GM12878 (cell line): ENCODE data around the gene XIRP1. TPM values are rescaled to one million over a fixed set of nuclear protein-coding genes. Genes with fewer than 3 reads are reported as not detected.

Experiments used
- ATAC-seq: fragments of 200-7000 bp; cut with Tn5 transposase; 3 replicates; pipeline ENCODE4 v1.9.1; 2020; ENCODE audit warnings: mild to moderate bottlenecking, moderate library complexity
- BruUV-seq: library from RNA; stranded (reverse); fragments of 400-500 nt; replicated peaks from 2 replicates; lab custom pipeline; 2021; lab: Mats Ljungman, UMichigan
- CTCF ChIA-PET: fragments of 300-600 bp; sonication (Branson Sonifier 250); formaldehyde crosslinking; extraction: SDS; loops from one replicate; lab custom pipeline; 2021; ENCODE audit warnings: inconsistent platforms; lab: Yijun Ruan, JAX
- POLR2A ChIA-PET: fragments of 350-600 bp; formaldehyde crosslinking; extraction: SDS; loops from one replicate; lab custom pipeline; 2021; ENCODE audit warnings: inconsistent platforms; lab: Charles Lee
- RAD21 ChIA-PET: fragments of 300-600 bp; sonication (Branson Sonifier 250); formaldehyde crosslinking; loops from one replicate; lab custom pipeline; 2023; ENCODE audit warnings: antibody characterized with exemption; ENCODE audit not compliant: unreplicated experiment; lab: Charles Lee
- SMC1A ChIA-PET: fragments of 300-600 bp; sonication (Branson Sonifier 250); formaldehyde crosslinking; loops from one replicate; lab custom pipeline; 2023; ENCODE audit not compliant: unreplicated experiment, uncharacterized antibody; lab: Charles Lee
- DNase-seq: peaks from one replicate; pipeline ENCODE4 v3.0.0-alpha.2; 2011; ENCODE audit warnings: low read depth, low spot score
- FAIRE-seq: peaks from 3 replicates; lab custom pipeline; 2011; peaks lifted over from hg19 to GRCh38; lab: Jason Lieb, UNC
- H2AFZ ChIP-seq: 2 replicates; pipeline ENCODE4 v1.6.0; 2011; ENCODE audit warnings: low read depth, low read length, control low read depth; ENCODE audit not compliant: control insufficient read depth
- H3K27ac ChIP-seq: 2 replicates; pipeline ENCODE4 v1.5.1; 2011; ENCODE audit warnings: control low read depth; ENCODE audit not compliant: control insufficient read depth, insufficient read depth
- H3K27me3 ChIP-seq, 2 experiments: replicated peaks in 1 of 2; 2 replicates each; pipeline versions ENCODE4 v1.6.0 to v1.6.1; 2011; ENCODE audit warnings: low read length in 1 of 2; ENCODE audit not compliant: control insufficient read depth in 2 of 2, insufficient read depth in 2 of 2
- H3K36me3 ChIP-seq, 2 experiments: 2 replicates each; pipeline ENCODE4 v1.5.1; 2011; ENCODE audit warnings: low read length in 1 of 2; ENCODE audit not compliant: control insufficient read depth in 2 of 2, insufficient read depth in 2 of 2
- H3K4me1 ChIP-seq: 2 replicates; pipeline ENCODE4 v1.6.1; 2011; ENCODE audit warnings: mild to moderate bottlenecking, low read length, moderate library complexity, mixed read lengths; ENCODE audit not compliant: control insufficient read depth, insufficient read depth
- H3K4me2 ChIP-seq: 2 replicates; pipeline ENCODE4 v1.6.0; 2011; ENCODE audit warnings: control low read depth; ENCODE audit not compliant: control insufficient read depth, insufficient read depth
- H3K4me3 ChIP-seq: fragments of 200-600 bp; sonication (generic); 2 replicates; pipeline ENCODE4 v1.5.1; 2016
- H3K79me2 ChIP-seq: 2 replicates; pipeline ENCODE4 v1.6.0; 2011; ENCODE audit warnings: low read length; ENCODE audit not compliant: control insufficient read depth, insufficient read depth
- H3K9ac ChIP-seq: 2 replicates; pipeline ENCODE4 v1.8.0; 2011; ENCODE audit warnings: low read length, control low read depth, mixed read lengths; ENCODE audit not compliant: control insufficient read depth, insufficient read depth
- H3K9me3 ChIP-seq: replicated peaks from 3 replicates; pipeline ENCODE4 v1.5.1; 2011; ENCODE audit warnings: mild to moderate bottlenecking, low read length; ENCODE audit not compliant: control insufficient read depth, insufficient read depth
- H4K20me1 ChIP-seq: 2 replicates; pipeline ENCODE4 v1.6.0; 2011; ENCODE audit not compliant: control insufficient read depth, insufficient read depth
- CEBPZ ChIP-seq: fragments of 150-350 bp; IDR thresholded peaks from 2 replicates; pipeline ENCODE4 v1.6.1; 2016; ENCODE audit warnings: low read depth, low read length
- FOXM1 ChIP-seq: IDR thresholded peaks from 2 replicates; pipeline ENCODE4 v1.6.1; 2012; ENCODE audit warnings: low read depth, mild to moderate bottlenecking, inconsistent platforms, low read length, moderate library complexity
- HCFC1 ChIP-seq: fragments of 150-350 bp; IDR thresholded peaks from 2 replicates; pipeline ENCODE4 v1.6.1; 2014; ENCODE audit warnings: low read length
- POLR2A ChIP-seq: IDR thresholded peaks from 2 replicates; pipeline ENCODE4 v1.6.1; 2011; ENCODE audit warnings: low read depth, mild to moderate bottlenecking, low read length
- ZNF592 ChIP-seq: fragments of 450-650 bp; IDR thresholded peaks from 2 replicates; pipeline ENCODE4 v1.6.1; 2017; ENCODE audit warnings: mild to moderate bottlenecking, moderate library complexity
- WGBS: methylation state at CpG from one replicate; pipeline ENCODE4 v1.1.6; 2016; ENCODE audit warnings: low lambda C conversion rate; ENCODE audit not compliant: insufficient replicate concordance, insufficient coverage; ENCODE audit errors: missing lambda C conversion rate; 5-methylcytosine and 5-hydroxymethylcytosine counted together
- in situ Hi-C: fragments of 300-500 bp; cut with MboI; formaldehyde crosslinking; loops from 9 replicates; pipeline ENCODE4 v1.14.3; 2018; ENCODE audit warnings: mixed read lengths
- intact Hi-C: fragments of 100-400 bp; cut with micrococcal nuclease; formaldehyde crosslinking; loops from one replicate; pipeline ENCODE4 v1.14.2; 2022; ENCODE audit not compliant: unreplicated experiment
- polyA plus RNA-seq, 11 experiments: library from polyadenylated mRNA; depleted of rRNA in 4 of 11; unstranded in 6 of 11; stranded (reverse) in 5 of 11; fragments of >200 nt; fragmentation: Nextera tagmentation in 4 of 11; fragmentation: Illumina TruSeq in 1 of 11; extraction: Ambion mirVana in 4 of 11; extraction: Trizol in 1 of 11; gene quantifications; 1 replicate in 1 of 11; 2 replicates in 10 of 11; pipeline versions ENCODE4 v1.2.1 to v1.2.3, GENCODE V29; 2011 to 2016; ENCODE audit warnings: inconsistent platforms in 2 of 11, missing spikeins in 2 of 11, low read depth in 1 of 11
- total RNA-seq, 4 experiments: library from RNA; depleted of rRNA in 3 of 4; stranded (reverse); fragments of >200 nt in 3 of 4; fragmentation: Illumina TruSeq in 1 of 4; extraction: Trizol in 1 of 4; gene quantifications; 2 replicates each; pipeline versions ENCODE4 v1.2.1 to v1.2.3, GENCODE V29; 2013 to 2021

The XIRP1 gene
- total and polyA plus RNA-seq, 10 of the 15 experiments (the other 5 are each of a cell fraction or from before 2014, with no cell fraction given) = 0.03 to 0.38 (median 0.08) TPM; not detected in 1

- no peak overlapping the region for H3K9ac ChIP-seq
- no TSS peak for BruUV-seq
- WGBS = 92% methylated on average over 17 of the region's 18 CpGs
- no peaks in the 10 kb centered on the region for H3K27me3 ChIP-seq
- DNase-seq (no peak), FAIRE-seq (no peak), ATAC-seq (no peak)
- POLR2A ChIA-PET = interaction anchor here (0.6 kb wide), 1 partner anchor 9 kb away, joined by 3 read pairs; no protein-coding TSS in a partner anchor
- H3K4me3 ChIP-seq = no peak overlapping the region
- H3K9me3 ChIP-seq = no peaks in the 10 kb centered on the region
- RAD21 ChIA-PET = interaction anchor here (0.9 kb wide), 1 partner anchor 151 kb away, joined by 4 read pairs; no protein-coding TSS in a partner anchor
- peaks cover 6 to 8% of the 10 kb centered on the region in 2 experiments; a peak in 3 of 4 replicates for H3K36me3 ChIP-seq
- H3K4me2 ChIP-seq = no peak overlapping the region
- no peaks in the 10 kb centered on the region; the same call in 1 of the 2 replicates for H3K4me1 ChIP-seq
- in situ Hi-C loops (no loop called here), intact Hi-C loops (no loop called here)
- no peaks in the 10 kb centered on the region; the same call in 1 of the 2 replicates for H4K20me1 ChIP-seq
- SMC1A ChIA-PET = interaction anchor here (0.6 kb wide), 1 partner anchor 12 kb away, joined by 3 read pairs; no protein-coding TSS in a partner anchor
- no peak overlapping the region for H3K27ac ChIP-seq
- TF ChIP-seq ZNF592 (no peak), FOXM1 (no peak), CEBPZ (no peak), POLR2A (peak; percentile 15; the same call in 1 of the 2 replicates), HCFC1 (no peak)
- no peaks in the 10 kb centered on the region for H3K79me2 ChIP-seq
- CTCF ChIA-PET = interaction anchor here (1.3 kb wide), 1 partner anchor 155 kb away, joined by 3 read pairs; no protein-coding TSS in a partner anchor
- no peak overlapping the region for H2AFZ ChIP-seq
These were observed 54.9 kb downstream of the XIRP1 start for GRCh38 chr3:39137435-39137936.
